H1 (cell line): Measurements from ENCODE around the gene CADM2. TPM values are rescaled to one million over a fixed set of nuclear protein-coding genes. Genes with fewer than 3 reads are reported as not detected.

Source experiments
- CTCF ChIA-PET: fragments of 300-600 bp; sonication (Branson Sonifier 250); formaldehyde crosslinking; loops from one replicate; lab custom pipeline; 2021; ENCODE audit not compliant: partially characterized antibody; lab: Charles Lee
- POLR2A ChIA-PET: fragments of 300-600 bp; sonication (Branson Sonifier 250); formaldehyde crosslinking; loops from one replicate; lab custom pipeline; 2021; ENCODE audit warnings: inconsistent platforms; ENCODE audit not compliant: partially characterized antibody; lab: Charles Lee
- DNase-seq, 2 experiments: peaks; one replicate each; pipeline versions ENCODE4 v3.0.0 to v3.0.0-alpha.2; 2010 to 2022; ENCODE audit warnings: low spot score in 2 of 2, low read depth in 1 of 2, mixed read lengths in 1 of 2
- FAIRE-seq: peaks from 2 replicates; lab custom pipeline; 2011; peaks lifted over from hg19 to GRCh38; lab: Jason Lieb, UNC
- H2AFZ ChIP-seq: 2 replicates; pipeline ENCODE4 v1.8.1; 2012; ENCODE audit warnings: low read length, inconsistent platforms
- H2AK5ac ChIP-seq: 2 replicates; pipeline ENCODE4 v1.6.1; 2013; ENCODE audit warnings: low read depth, low read length
- H2BK120ac ChIP-seq: replicated peaks from 2 replicates; pipeline ENCODE3; 2013; ENCODE audit warnings: low read depth, low read length, inconsistent platforms
- H2BK12ac ChIP-seq: 2 replicates; pipeline ENCODE4 v1.6.1; 2013; ENCODE audit warnings: low read depth, low read length
- H2BK15ac ChIP-seq: 2 replicates; pipeline ENCODE4 v1.6.1; 2013; ENCODE audit warnings: low read length
- H2BK20ac ChIP-seq: 2 replicates; pipeline ENCODE4 v1.6.1; 2013; ENCODE audit warnings: low read length
- H2BK5ac ChIP-seq: 2 replicates; pipeline ENCODE4 v1.6.1; 2013; ENCODE audit warnings: low read depth, low read length
- H3K14ac ChIP-seq: 2 replicates; pipeline ENCODE4 v1.6.1; 2013; ENCODE audit warnings: inconsistent platforms; ENCODE audit not compliant: insufficient read length
- H3K18ac ChIP-seq: 2 replicates; pipeline ENCODE4 v1.6.1; 2013; ENCODE audit warnings: low read length; ENCODE audit errors: extremely low read depth
- H3K23ac ChIP-seq: 2 replicates; pipeline ENCODE4 v1.6.1; 2013; ENCODE audit warnings: inconsistent platforms; ENCODE audit not compliant: insufficient read length
- H3K23me2 ChIP-seq: 2 replicates; pipeline ENCODE4 v1.6.1; 2013; ENCODE audit warnings: low read depth, low read length
- H3K27ac ChIP-seq: 2 replicates; pipeline ENCODE4 v1.6.1; 2011; ENCODE audit warnings: low read depth, low read length, inconsistent platforms
- H3K27me3 ChIP-seq, 4 experiments: replicated peaks in 1 of 4; 1 replicate in 1 of 4; 2 replicates in 3 of 4; pipeline versions ENCODE4 v1.6.1 to v1.8.1; 2011 to 2013; ENCODE audit warnings: low read length in 3 of 4, mild to moderate bottlenecking in 3 of 4, inconsistent platforms in 2 of 4, mixed read lengths in 2 of 4, moderate library complexity in 1 of 4; ENCODE audit not compliant: control insufficient read depth in 3 of 4, insufficient read depth in 3 of 4; ENCODE audit errors: extremely low read depth in 1 of 4
- H3K36me3 ChIP-seq, 4 experiments: 2 replicates each; pipeline versions ENCODE4 v1.6.1 to v1.8.1; 2011 to 2013; ENCODE audit warnings: mild to moderate bottlenecking in 4 of 4, low read length in 3 of 4, moderate library complexity in 2 of 4, control low read depth in 1 of 4, inconsistent platforms in 1 of 4; ENCODE audit not compliant: insufficient read depth in 4 of 4, control insufficient read depth in 2 of 4
- H3K4ac ChIP-seq: replicated peaks from 2 replicates; pipeline ENCODE3; 2013; ENCODE audit warnings: low read length, low read depth, mixed read lengths, inconsistent platforms; ENCODE audit not compliant: insufficient read length
- H3K4me1 ChIP-seq, 4 experiments: replicated peaks in 1 of 4; 1 replicate in 1 of 4; 2 replicates in 3 of 4; pipeline versions ENCODE4 v1.6.1 to v1.8.1; 2011 to 2013; ENCODE audit warnings: low read length in 3 of 4, inconsistent platforms in 2 of 4, mixed read lengths in 1 of 4; ENCODE audit not compliant: insufficient read depth in 4 of 4, control insufficient read depth in 3 of 4
- H3K4me2 ChIP-seq, 2 experiments: 2 replicates each; pipeline versions ENCODE4 v1.6.1 to v1.8.1; 2011 to 2013; ENCODE audit warnings: low read depth in 2 of 2, low read length in 2 of 2, control low read depth in 1 of 2, inconsistent platforms in 1 of 2, mild to moderate bottlenecking in 1 of 2; ENCODE audit not compliant: insufficient read depth in 1 of 2
- H3K4me3 ChIP-seq, 4 experiments: fragments of 200-600, 300-600 bp in 1 of 4; sonication (generic), shearing (Covaris generic), sonication (Bioruptor Twin) in 1 of 4; 2 replicates each; pipeline versions ENCODE4 v1.5.1 to v1.8.1; 2011 to 2016; ENCODE audit warnings: low read length in 4 of 4, low read depth in 3 of 4, control low read depth in 2 of 4, inconsistent platforms in 2 of 4, mild to moderate bottlenecking in 2 of 4, mixed read lengths in 1 of 4, moderate library complexity in 1 of 4; ENCODE audit not compliant: insufficient read depth in 2 of 4; ENCODE audit errors: extremely low read depth in 1 of 4
- H3K56ac ChIP-seq: replicated peaks from 2 replicates; pipeline ENCODE3; 2013; ENCODE audit warnings: low read depth, mild to moderate bottlenecking, mixed read lengths, low read length, inconsistent platforms; ENCODE audit not compliant: insufficient read length
- H3K79me1 ChIP-seq: 2 replicates; pipeline ENCODE4 v1.6.1; 2013; ENCODE audit warnings: low read depth, low read length, control low read depth
- H3K79me2 ChIP-seq, 2 experiments: 2 replicates each; pipeline versions ENCODE4 v1.6.1 to v1.8.1; 2012 to 2013; ENCODE audit warnings: low read length in 2 of 2, mild to moderate bottlenecking in 2 of 2, inconsistent platforms in 1 of 2; ENCODE audit not compliant: insufficient read depth in 2 of 2, control insufficient read depth in 1 of 2
- H3K9ac ChIP-seq, 4 experiments: replicated peaks in 1 of 4; 1 replicate in 1 of 4; 2 replicates in 3 of 4; pipeline versions ENCODE4 v1.6.1 to v1.8.1; 2011 to 2013; ENCODE audit warnings: low read depth in 3 of 4, low read length in 3 of 4, control low read depth in 2 of 4, mild to moderate bottlenecking in 2 of 4, moderate library complexity in 2 of 4, inconsistent platforms in 1 of 4; ENCODE audit errors: extremely low read depth in 1 of 4
- H3K9me3 ChIP-seq, 2 experiments: 2 replicates each; pipeline versions ENCODE4 v1.6.1 to v1.8.1; 2012 to 2013; ENCODE audit warnings: mild to moderate bottlenecking in 2 of 2, moderate library complexity in 2 of 2, control low read depth in 1 of 2, inconsistent platforms in 1 of 2, low read depth in 1 of 2, low read length in 1 of 2, mixed read lengths in 1 of 2; ENCODE audit not compliant: insufficient read depth in 2 of 2
- H4K20me1 ChIP-seq, 2 experiments: replicated peaks in 1 of 2; 2 replicates each; pipeline versions ENCODE3 to v1.8.1; 2011 to 2013; ENCODE audit warnings: inconsistent platforms in 2 of 2, low read length in 2 of 2, mild to moderate bottlenecking in 1 of 2; ENCODE audit not compliant: insufficient read depth in 2 of 2, control insufficient read depth in 1 of 2
- H4K5ac ChIP-seq: 2 replicates; pipeline ENCODE4 v1.6.1; 2013; ENCODE audit warnings: low read length, low read depth, mixed read lengths, inconsistent platforms; ENCODE audit not compliant: insufficient read length
- H4K8ac ChIP-seq: 2 replicates; pipeline ENCODE4 v1.8.0; 2013; ENCODE audit warnings: mild to moderate bottlenecking, moderate library complexity, low read length, inconsistent platforms; ENCODE audit not compliant: insufficient read depth; ENCODE audit errors: extremely low read depth
- H4K91ac ChIP-seq: replicated peaks from 2 replicates; pipeline ENCODE3; 2013; ENCODE audit warnings: low read length, mixed read lengths, inconsistent platforms; ENCODE audit not compliant: insufficient read length
- EGR1 ChIP-seq: IDR thresholded peaks from 2 replicates; pipeline ENCODE4 v1.6.1; 2011; ENCODE audit warnings: low read depth, low read length, borderline replicate concordance
- NRF1 ChIP-seq: IDR thresholded peaks from 2 replicates; pipeline ENCODE4 v1.6.1; 2011; ENCODE audit warnings: mild to moderate bottlenecking, low read depth, low read length, improper control_type of control experiment
- RXRA ChIP-seq: IDR thresholded peaks from 2 replicates; pipeline ENCODE4 v1.6.1; 2011; ENCODE audit warnings: low read depth, mild to moderate bottlenecking, low read length, moderate library complexity; ENCODE audit not compliant: insufficient read depth
- WGBS, 2 experiments: shearing (Covaris generic) in 1 of 2; methylation state at CpG; one replicate each; pipeline versions ENCODE4 v1.1.6 to v1.1.7; 2013 to 2015; ENCODE audit warnings: low lambda C conversion rate in 2 of 2, mixed read lengths in 2 of 2, inconsistent platforms in 1 of 2, low coverage in 1 of 2, missing lambda C conversion rate in 1 of 2; ENCODE audit not compliant: insufficient replicate concordance in 2 of 2, insufficient coverage in 1 of 2, insufficient read length in 1 of 2; ENCODE audit errors: extremely low coverage in 1 of 2, missing lambda C conversion rate in 1 of 2; 5-methylcytosine and 5-hydroxymethylcytosine counted together
- polyA plus RNA-seq, 7 experiments: library from polyadenylated mRNA; depleted of rRNA in 3 of 7; stranded (reverse) in 5 of 7; unstranded in 2 of 7; fragments of >200 nt in 5 of 7; fragments of 200-250 nt in 2 of 7; gene quantifications; 1 replicate in 5 of 7; 2 replicates in 1 of 7; 4 replicates in 1 of 7; pipeline versions ENCODE4 v1.2.1 to v1.2.3, GENCODE V29; 2011 to 2013; ENCODE audit warnings: missing spikeins in 2 of 7, mixed read lengths in 2 of 7
- total RNA-seq: library from RNA; stranded (reverse); fragmentation: NEBNext Ultra II Directional; extraction: Animal tissue kit (Norgen Biotek cat#: 25700); gene quantifications from 2 replicates; pipeline ENCODE4 v1.2.1, GENCODE V29; 2021

The CADM2 gene
- total and polyA plus RNA-seq, 2 of the 8 experiments (the other 6 are each of a cell fraction or from before 2014, with no cell fraction given) = 14.9 to 20.9 TPM

DNA sequence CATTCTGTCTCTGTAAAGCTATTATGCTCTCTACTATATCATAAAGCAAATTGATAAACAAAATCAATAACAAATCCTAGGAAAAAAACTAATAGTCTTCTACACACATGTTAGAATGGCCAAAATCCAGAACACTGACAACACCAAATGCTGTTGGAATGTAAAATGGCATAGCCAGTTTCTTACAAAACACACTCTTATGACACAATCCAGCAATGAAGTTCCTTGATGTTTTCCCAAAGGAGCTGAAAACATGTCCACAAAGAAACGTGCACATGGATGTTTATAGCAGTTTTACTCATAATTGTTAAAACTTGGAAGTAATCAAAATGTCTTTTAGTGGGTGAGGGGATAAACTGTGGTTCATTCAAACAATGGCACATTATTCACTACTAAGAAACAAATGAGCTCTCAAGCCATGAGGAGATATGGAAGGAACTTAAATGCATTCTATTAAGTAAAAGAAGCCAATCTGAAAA lies 32.7 kb downstream of the CADM2 start:
- Histone ChIP-seq H2AFZ (no peak overlapping the region), H3K23ac (no peak overlapping the region), H2BK15ac (no peak overlapping the region), H3K4me1 (peaks cover 0 to 10% (median 0%) of the 10 kb centered on the region in 4 experiments; a peak in 2 of 7 replicates), H3K4ac (no peak overlapping the region), H3K36me3 (no peaks in the 10 kb centered on the region), H4K91ac (no peak overlapping the region), H3K18ac (no peak overlapping the region), H3K9me3 (no peaks in the 10 kb centered on the region), H3K27me3 (no peaks in the 10 kb centered on the region), H2AK5ac (no peak overlapping the region), H2BK20ac (no peak overlapping the region), H3K4me2 (no peak overlapping the region), H4K5ac (no peak overlapping the region), H4K20me1 (no peaks in the 10 kb centered on the region), H4K8ac (no peak overlapping the region), H3K23me2 (no peaks in the 10 kb centered on the region; the same call in 1 of the 2 replicates), H3K9ac (no peak overlapping the region), H2BK120ac (no peak overlapping the region), H2BK5ac (no peak overlapping the region), H3K14ac (no peak overlapping the region), H2BK12ac (no peak overlapping the region), H3K79me1 (no peaks in the 10 kb centered on the region), H3K4me3 (no peak overlapping the region), H3K79me2 (peaks cover 0 to 6% of the 10 kb centered on the region in 2 experiments; a peak in 1 of 4 replicates), H3K27ac (no peak overlapping the region), H3K56ac (no peak overlapping the region)
- CTCF ChIA-PET = interaction anchor here (0.5 to 1.2 kb wide), 2 partner anchors 18 to 257 kb away, joined by 3 read pairs; no protein-coding TSS in a partner anchor
- POLR2A ChIA-PET = interaction anchor here (1.3 kb wide), 1 partner anchor 9 kb away, joined by 3 read pairs; no protein-coding TSS in a partner anchor
- no peak for DNase-seq
- FAIRE-seq = no peak
- WGBS, 2 experiments = 82% methylated on average over 1 of the region's 1 CpG; no CpG with 5 or more reads in 1 of the 2 experiments
- TF ChIP-seq EGR1 (no peak), RXRA (no peak), NRF1 (no peak)
